ENCODE data around the gene HERPUD1.

Gene HERPUD1

GRCh38 chr16:56935201-56935600, 3.3 kb downstream of the HERPUD1 start:
- no peak overlapping the region for H3K4me3 ChIP-seq (ENCODE audit: low read depth, low read length)
- no peak for TF ChIP-seq CTCF (IDR thresholded peaks at IDR 0.05; ENCODE audit: control insufficient read depth, extremely low read depth, insufficient read depth)

GRCh38 chr16:56936491-56936890, 4.5 kb downstream of the HERPUD1 start:
- DNase-seq (ENCODE audit: low read depth): no peak
- H3K4me3 ChIP-seq (ENCODE audit: low read depth, low read length): no peak overlapping the region
- no peak for TF ChIP-seq CTCF (IDR thresholded peaks at IDR 0.05; ENCODE audit: control insufficient read depth, extremely low read depth, insufficient read depth)

More at GRCh38 chr16:56935201-56935600, 3.3 kb downstream of the HERPUD1 start:
- no peak for DNase-seq (ENCODE audit: low read depth)

GRCh38 chr16:56936950-56937349, 5.0 kb downstream of the HERPUD1 start:
- no peak for TF ChIP-seq CTCF (IDR thresholded peaks at IDR 0.05; ENCODE audit: control insufficient read depth, extremely low read depth, insufficient read depth)
- no peak for DNase-seq (ENCODE audit: low read depth)
- no peak overlapping the region for H3K4me3 ChIP-seq (ENCODE audit: low read depth, low read length)

GRCh38 chr16:56938664-56939513, 6.9 kb downstream of the HERPUD1 start:
- H3K4me3 ChIP-seq (ENCODE audit: low read depth, low read length): no peak overlapping the region

GRCh38 chr16:56939801-56940200, 7.9 kb downstream of the HERPUD1 start:
- DNase-seq (ENCODE audit: low read depth): no peak
- no peak for TF ChIP-seq CTCF (IDR thresholded peaks at IDR 0.05; ENCODE audit: control insufficient read depth, extremely low read depth, insufficient read depth)
- no peak overlapping the region for H3K4me3 ChIP-seq (ENCODE audit: low read depth, low read length)

More at GRCh38 chr16:56938664-56939513, 6.9 kb downstream of the HERPUD1 start:
- no peak for TF ChIP-seq CTCF (IDR thresholded peaks at IDR 0.05; ENCODE audit: control insufficient read depth, extremely low read depth, insufficient read depth)
- DNase-seq (ENCODE audit: low read depth): no peak

GRCh38 chr16:56941092-56941491, 9.2 kb downstream of the HERPUD1 start:
- H3K4me3 ChIP-seq (ENCODE audit: low read depth, low read length): no peak overlapping the region
- no peak for TF ChIP-seq CTCF (IDR thresholded peaks at IDR 0.05; ENCODE audit: control insufficient read depth, extremely low read depth, insufficient read depth)
- no peak for DNase-seq (ENCODE audit: low read depth)

Data from LNCaP clone FGC (cell line).